Activated T-helper 2 cell treated with anti-CD3 and anti-CD28 coated beads, Interferon-gamma antibody, Interleukin-2, Interleukin-4, amounts not matched to agents 10 μg/mL and 5 μg/mL and 100 μg/mL, durations not matched to agents 14 hours and 24 hours and 36 hours (primary cell): ENCODE measurements around the gene KCNJ4. TPM values are rescaled to one million over a fixed set of nuclear protein-coding genes. Genes with fewer than 3 reads are reported as not detected.
"Not testable (repeated sequence)": the region's sequence is repeated elsewhere in the genome, so short reads cannot be mapped to it uniquely, and the experiment has no call there.

ENCODE experiments used
- DNase-seq: peaks from one replicate; pipeline ENCODE4 v3.0.0; 2021; ENCODE audit warnings: low spot score
- H3K27ac Mint-ChIP-seq: one replicate; pipeline ENCODE4 v1.8.0; 2021; ENCODE audit warnings: mixed read lengths
- H3K27me3 Mint-ChIP-seq: one replicate; pipeline ENCODE4 v1.8.0; 2021; ENCODE audit warnings: low read depth, mixed read lengths
- H3K36me3 Mint-ChIP-seq: one replicate; pipeline ENCODE4 v1.8.0; 2021; ENCODE audit warnings: low read depth, mixed read lengths
- H3K4me1 Mint-ChIP-seq: one replicate; pipeline ENCODE4 v1.8.0; 2021; ENCODE audit warnings: low read depth, mixed read lengths
- H3K4me3 Mint-ChIP-seq: one replicate; pipeline ENCODE4 v1.8.0; 2021; ENCODE audit warnings: low read depth, mild to moderate bottlenecking, moderate library complexity, mixed read lengths
- H3K9me3 Mint-ChIP-seq: one replicate; pipeline ENCODE4 v1.8.0; 2021; ENCODE audit warnings: mixed read lengths
- intact Hi-C: fragments of 100-400 bp; cut with micrococcal nuclease; formaldehyde crosslinking; loops from one replicate; pipeline ENCODE4 v1.15.1; 2023
- total RNA-seq: library from RNA; stranded (reverse); gene quantifications from 2 replicates; pipeline ENCODE4 v1.2.3, GENCODE V29; 2022

Gene KCNJ4
- total RNA-seq, 1 donor from 2014 or later: not detected

- Mint-ChIP-seq H3K9me3 (no peaks in the 10 kb centered on the region), H3K4me1 (no peaks in the 10 kb centered on the region), H3K4me3 (no peak overlapping the region), H3K27ac (no peak overlapping the region), H3K27me3 (peaks cover 5% of the 10 kb centered on the region), H3K36me3 (no peaks in the 10 kb centered on the region)
- no peak for DNase-seq
- intact Hi-C loops: no loop called here
Measured at GRCh38 chr22:38406617-38407016, 48.4 kb downstream of the KCNJ4 start.

GRCh38 chr22:38404419-38404818, 50.6 kb downstream of the KCNJ4 start:
- DNase-seq: no peak
- H3K4me1 Mint-ChIP-seq: peaks cover 6% of the 10 kb centered on the region
- H3K36me3 Mint-ChIP-seq: no peaks in the 10 kb centered on the region
- H3K27ac Mint-ChIP-seq: no peak overlapping the region
- intact Hi-C loops: no loop called here
- H3K4me3 Mint-ChIP-seq: no peak overlapping the region
- H3K27me3 Mint-ChIP-seq: peaks cover 21% of the 10 kb centered on the region
- no peaks in the 10 kb centered on the region for H3K9me3 Mint-ChIP-seq

GRCh38 chr22:38403812-38404211, 51.2 kb downstream of the KCNJ4 start:
- H3K27me3 Mint-ChIP-seq: peaks cover 21% of the 10 kb centered on the region
- intact Hi-C loops: no loop called here

GRCh38 chr22:38402204-38402603, 52.8 kb downstream of the KCNJ4 start:
- H3K4me1 Mint-ChIP-seq: peaks cover 7% of the 10 kb centered on the region
- intact Hi-C loops: no loop called here
- H3K9me3 Mint-ChIP-seq: no peaks in the 10 kb centered on the region
- H3K27me3 Mint-ChIP-seq: peaks cover 21% of the 10 kb centered on the region
- DNase-seq: no peak
- no peaks in the 10 kb centered on the region for H3K36me3 Mint-ChIP-seq
- H3K4me3 Mint-ChIP-seq: no peak overlapping the region
- H3K27ac Mint-ChIP-seq: no peak overlapping the region

More at GRCh38 chr22:38403812-38404211, 51.2 kb downstream of the KCNJ4 start:
- no peak overlapping the region for H3K4me3 Mint-ChIP-seq
- H3K4me1 Mint-ChIP-seq: peaks cover 6% of the 10 kb centered on the region
- no peaks in the 10 kb centered on the region for H3K9me3 Mint-ChIP-seq
- H3K27ac Mint-ChIP-seq: no peak overlapping the region
- no peaks in the 10 kb centered on the region for H3K36me3 Mint-ChIP-seq
- no peak for DNase-seq

GRCh38 chr22:38401336-38402084, 53.5 kb downstream of the KCNJ4 start:
- no peak overlapping the region for H3K4me3 Mint-ChIP-seq
- H3K27ac Mint-ChIP-seq: no peak overlapping the region
- intact Hi-C loops: no loop called here

GRCh38 chr22:38400256-38400655, 54.7 kb downstream of the KCNJ4 start:
- peaks cover 21% of the 10 kb centered on the region for H3K27me3 Mint-ChIP-seq
- DNase-seq, H3K9me3 Mint-ChIP-seq, H3K27ac Mint-ChIP-seq, H3K4me3 Mint-ChIP-seq, H3K36me3 Mint-ChIP-seq, intact Hi-C loops: not testable (repeated sequence)
- peaks cover 26% of the 10 kb centered on the region for H3K4me1 Mint-ChIP-seq

More at GRCh38 chr22:38401336-38402084, 53.5 kb downstream of the KCNJ4 start:
- no peak for DNase-seq
- Mint-ChIP-seq H3K36me3 (no peaks in the 10 kb centered on the region), H3K27me3 (peaks cover 21% of the 10 kb centered on the region), H3K4me1 (peaks cover 14% of the 10 kb centered on the region), H3K9me3 (no peaks in the 10 kb centered on the region)

GRCh38 chr22:38398609-38399461, 56.2 kb downstream of the KCNJ4 start:
- H3K36me3 Mint-ChIP-seq: peaks cover 3% of the 10 kb centered on the region
- intact Hi-C loops: loop anchor here (5.0 to 10.0 kb wide), 3 partner anchors 108 to 306 kb away; partner anchors contain the start of genes DDX17, DMC1, GTPBP1 and JOSD1
- H3K4me1 Mint-ChIP-seq: peaks cover 40% of the 10 kb centered on the region
- no peak overlapping the region for H3K27ac Mint-ChIP-seq
- H3K4me3 Mint-ChIP-seq: peak overlapping the region; percentile 82
- peak; percentile 75 for DNase-seq
- H3K27me3 Mint-ChIP-seq: peaks cover 21% of the 10 kb centered on the region
- H3K9me3 Mint-ChIP-seq: no peaks in the 10 kb centered on the region

GRCh38 chr22:38398181-38398608, 56.8 kb downstream of the KCNJ4 start:
- H3K27ac Mint-ChIP-seq: peak overlapping the region; percentile 69
- not testable (repeated sequence) for H3K9me3 Mint-ChIP-seq, H3K36me3 Mint-ChIP-seq
- H3K4me3 Mint-ChIP-seq: peak overlapping the region; percentile 82
- H3K4me1 Mint-ChIP-seq: peaks cover 46% of the 10 kb centered on the region
- peak; percentile 50 for DNase-seq
- peaks cover 20% of the 10 kb centered on the region for H3K27me3 Mint-ChIP-seq
- intact Hi-C loops: loop anchor here (5.0 to 10.0 kb wide), 3 partner anchors 109 to 307 kb away; partner anchors contain the start of genes DDX17, DMC1, GTPBP1 and JOSD1

GRCh38 chr22:38397189-38398085, 57.6 kb downstream of the KCNJ4 start:
- H3K27ac Mint-ChIP-seq: peak overlapping the region; percentile 81

GRCh38 chr22:38396440-38397069, 58.4 kb downstream of the KCNJ4 start:
- intact Hi-C loops: loop anchor here (5.0 to 10.0 kb wide), 3 partner anchors 111 to 308 kb away; partner anchors contain the start of genes DDX17, DMC1, GTPBP1 and JOSD1
- DNase-seq, H3K36me3 Mint-ChIP-seq, H3K9me3 Mint-ChIP-seq: not testable (repeated sequence)
- peak overlapping the region; percentile 81 for H3K27ac Mint-ChIP-seq
- H3K27me3 Mint-ChIP-seq: peaks cover 15% of the 10 kb centered on the region
- H3K4me1 Mint-ChIP-seq: peaks cover 53% of the 10 kb centered on the region
- H3K4me3 Mint-ChIP-seq: peak overlapping the region; percentile 84

More at GRCh38 chr22:38397189-38398085, 57.6 kb downstream of the KCNJ4 start:
- peaks cover 17% of the 10 kb centered on the region for H3K27me3 Mint-ChIP-seq
- peaks cover 52% of the 10 kb centered on the region for H3K4me1 Mint-ChIP-seq
- H3K4me3 Mint-ChIP-seq: peak overlapping the region; percentile 84
- H3K36me3 Mint-ChIP-seq: peaks cover 3% of the 10 kb centered on the region
- intact Hi-C loops: loop anchor here (5.0 to 10.0 kb wide), 3 partner anchors 110 to 307 kb away; partner anchors contain the start of genes DDX17, DMC1, GTPBP1 and JOSD1
- H3K9me3 Mint-ChIP-seq: no peaks in the 10 kb centered on the region
- DNase-seq: no peak

- H3K36me3 Mint-ChIP-seq, DNase-seq, H3K9me3 Mint-ChIP-seq, H3K27me3 Mint-ChIP-seq: not testable (repeated sequence)
- intact Hi-C loops: loop anchor here (5.0 to 10.0 kb wide), 3 partner anchors 111 to 309 kb away; partner anchors contain the start of genes DDX17, DMC1, GTPBP1 and JOSD1
- peaks cover 55% of the 10 kb centered on the region for H3K4me1 Mint-ChIP-seq
- H3K27ac Mint-ChIP-seq: peak overlapping the region; percentile 81
- peak overlapping the region; percentile 84 for H3K4me3 Mint-ChIP-seq
Measured at GRCh38 chr22:38395944-38396343, 59.1 kb downstream of the KCNJ4 start.
